Measurements from ENCODE around the gene NOP14. TPM values are rescaled to one million over a fixed set of nuclear protein-coding genes. Genes with fewer than 3 reads are reported as not detected.

NOP14 gene
- total and polyA plus RNA-seq, 2 donors (not counting 1 experiment from before 2014, with no cell fraction given), result 9.1 to 30.4 TPM

- H3K36me3 ChIP-seq (replicated peaks in 1 of 2; ENCODE audit: control extremely low read depth in 1 of 2, control insufficient read depth in 1 of 2, extremely low read depth in 1 of 2, insufficient read depth in 2 of 2, low read length in 1 of 2), result peaks cover 2 to 86% of the 10 kb centered on the region in 2 experiments
- ChIA-PET CTCF (interaction anchor here (0.7 to 1.4 kb wide), 3 partner anchors 10 to 248 kb away, joined by 3 to 4 read pairs (median 3); no protein-coding TSS in a partner anchor), POLR2A (no interaction called here)
- H3K27ac ChIP-seq (ENCODE audit: low read length in 2 of 2), result no peak overlapping the region
- Mint-ChIP-seq H3K27me3 (no peaks in the 10 kb centered on the region), H3K4me1 (no peaks in the 10 kb centered on the region), H3K4me3 (no peak overlapping the region), H3K27ac (no peak overlapping the region), H3K9me3 (ENCODE audit: insufficient read depth) (no peaks in the 10 kb centered on the region)
- H3K9ac ChIP-seq (ENCODE audit: low read length), result no peak overlapping the region
- H3K4me3 ChIP-seq (ENCODE audit: control extremely low read depth in 1 of 5, extremely low read depth in 1 of 5, insufficient read depth in 1 of 5, low read depth in 2 of 5, low read length in 4 of 5), result no peak overlapping the region
- DNase-seq (no peak), ATAC-seq (ENCODE audit: low read depth) (no peak)
- no peaks in the 10 kb centered on the region for H3K4me1 ChIP-seq (ENCODE audit: control insufficient read depth in 2 of 2, insufficient read depth in 2 of 2, low read length in 2 of 2)
- WGBS (ENCODE audit: insufficient coverage), result 78% methylated on average over 6 of the region's 11 CpGs
- H3K27me3 ChIP-seq (replicated peaks in 1 of 4; ENCODE audit: control extremely low read depth in 1 of 4, control insufficient read depth in 3 of 4, insufficient read depth in 4 of 4, low read length in 3 of 4), result no peaks in the 10 kb centered on the region
- intact Hi-C loops (cut with micrococcal nuclease), result no loop called here
- no peaks in the 10 kb centered on the region for H3K9me3 ChIP-seq (ENCODE audit: control extremely low read depth in 1 of 3, control insufficient read depth in 2 of 3, insufficient read depth in 1 of 3, low read length in 2 of 3)
- H2AFZ ChIP-seq (ENCODE audit: insufficient read depth, low read depth, low read length, poor library complexity, severe bottlenecking), result no peak overlapping the region
- TF ChIP-seq EZH2 (IDR thresholded peaks at IDR 0.05; ENCODE audit: borderline replicate concordance, insufficient read depth, low read depth, low read length, poor library complexity, severe bottlenecking) (no peak), CTCF (IDR thresholded peaks at IDR 0.05) (no peak)
- H4K20me1 ChIP-seq (ENCODE audit: control insufficient read depth, insufficient read depth, low read length, poor library complexity, severe bottlenecking), result peaks cover 7% of the 10 kb centered on the region
- H3K4me2 ChIP-seq (replicated peaks; ENCODE audit: low read depth, low read length, poor library complexity, severe bottlenecking), result no peak overlapping the region
- H3K79me2 ChIP-seq (ENCODE audit: control insufficient read depth, insufficient read depth, low read length), result no peaks in the 10 kb centered on the region
Observed at GRCh38 chr4:2944091-2944482, 19.1 kb downstream of the NOP14 start.

DNA sequence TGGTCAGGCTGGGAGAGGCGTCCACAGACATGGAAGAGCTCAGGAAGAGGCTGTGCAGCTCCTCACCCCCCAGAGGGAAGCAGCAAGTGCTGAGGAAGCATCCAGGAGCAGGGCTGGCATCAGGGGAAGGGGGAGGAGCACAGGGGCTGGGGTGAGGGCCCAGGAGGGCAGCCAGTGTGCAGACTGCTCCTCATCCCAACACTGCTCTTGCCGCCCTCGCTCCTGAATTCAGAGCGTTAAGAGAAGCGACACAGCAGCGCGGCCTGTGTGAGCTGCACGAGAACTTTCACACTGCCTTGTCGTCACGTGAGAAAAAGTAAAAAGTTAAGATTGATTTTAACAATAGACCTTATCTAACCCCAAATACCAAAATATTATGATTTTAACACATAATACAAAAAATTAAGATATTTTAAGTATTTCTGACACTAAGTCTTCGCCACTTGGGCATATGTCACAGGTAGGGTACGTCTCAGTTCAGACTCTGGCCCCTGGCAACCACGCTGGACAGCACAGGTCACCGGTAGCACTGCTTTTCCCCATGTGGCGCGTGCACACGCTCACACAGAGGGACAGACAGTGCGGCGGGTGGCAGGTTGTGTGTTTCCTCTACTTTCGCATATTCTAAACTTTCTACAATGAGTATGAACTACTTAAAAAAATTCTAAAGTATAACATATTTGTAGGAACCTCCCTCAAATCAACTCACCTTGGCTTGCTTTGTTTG is 19.7 kb downstream of the NOP14 start:
- ChIA-PET CTCF (interaction anchor here (1.4 kb wide), 1 partner anchor 11 kb away, joined by 4 read pairs; no protein-coding TSS in a partner anchor), POLR2A (no interaction called here)
- Histone ChIP-seq H3K9ac (ENCODE audit: low read length) (no peak overlapping the region), H3K4me2 (replicated peaks; ENCODE audit: low read depth, low read length, poor library complexity, severe bottlenecking) (no peak overlapping the region), H3K4me3 (ENCODE audit: control extremely low read depth in 1 of 5, extremely low read depth in 1 of 5, insufficient read depth in 1 of 5, low read depth in 2 of 5, low read length in 4 of 5) (no peak overlapping the region), H3K27me3 (replicated peaks in 1 of 4; ENCODE audit: control extremely low read depth in 1 of 4, control insufficient read depth in 3 of 4, insufficient read depth in 4 of 4, low read length in 3 of 4) (no peaks in the 10 kb centered on the region), H3K79me2 (ENCODE audit: control insufficient read depth, insufficient read depth, low read length) (no peaks in the 10 kb centered on the region), H3K4me1 (ENCODE audit: control insufficient read depth in 2 of 2, insufficient read depth in 2 of 2, low read length in 2 of 2) (no peaks in the 10 kb centered on the region), H2AFZ (ENCODE audit: insufficient read depth, low read depth, low read length, poor library complexity, severe bottlenecking) (no peak overlapping the region), H3K27ac (ENCODE audit: low read length in 2 of 2) (no peak overlapping the region), H3K9me3 (ENCODE audit: control extremely low read depth in 1 of 3, control insufficient read depth in 2 of 3, insufficient read depth in 1 of 3, low read length in 2 of 3) (no peaks in the 10 kb centered on the region), H3K36me3 (replicated peaks in 1 of 2; ENCODE audit: control extremely low read depth in 1 of 2, control insufficient read depth in 1 of 2, extremely low read depth in 1 of 2, insufficient read depth in 2 of 2, low read length in 1 of 2) (peaks cover 2 to 86% of the 10 kb centered on the region in 2 experiments), H4K20me1 (ENCODE audit: control insufficient read depth, insufficient read depth, low read length, poor library complexity, severe bottlenecking) (peaks cover 7% of the 10 kb centered on the region)
- intact Hi-C loops (cut with micrococcal nuclease), result no loop called here
- H3K4me3 Mint-ChIP-seq, result no peak overlapping the region
- no peaks in the 10 kb centered on the region for H3K9me3 Mint-ChIP-seq (ENCODE audit: insufficient read depth)
- no peak overlapping the region for H3K27ac Mint-ChIP-seq
- 96% methylated on average over 4 of the region's 20 CpGs for WGBS (ENCODE audit: insufficient coverage)
- TF ChIP-seq EZH2 (IDR thresholded peaks at IDR 0.05; ENCODE audit: borderline replicate concordance, insufficient read depth, low read depth, low read length, poor library complexity, severe bottlenecking) (no peak), CTCF (IDR thresholded peaks at IDR 0.05) (no peak)
- ATAC-seq (ENCODE audit: low read depth), result no peak
- no peak for DNase-seq
- H3K4me1 Mint-ChIP-seq, result peaks cover 2% of the 10 kb centered on the region
- H3K27me3 Mint-ChIP-seq, result no peaks in the 10 kb centered on the region
